GM12874 (cell line): Measurements from ENCODE around the gene KCTD16.

Source experiments
- CTCF ChIP-seq: IDR thresholded peaks from 2 replicates; pipeline ENCODE4 v1.5.1; 2011; ENCODE audit warnings: low read depth, mild to moderate bottlenecking, control low read depth, low read length, moderate library complexity; ENCODE audit not compliant: insufficient read depth

KCTD16 gene

GRCh38 chr5:144361406-144361805 lies 190.7 kb downstream of the KCTD16 start:
- TF ChIP-seq CTCF, result no peak

- TF ChIP-seq CTCF, result no peak
Observed at GRCh38 chr5:144365885-144366284, 195.2 kb downstream of the KCTD16 start.

GRCh38 chr5:144367991-144368390 lies 197.3 kb downstream of the KCTD16 start:
- TF ChIP-seq CTCF, result no peak

GRCh38 chr5:144368556-144368955 lies 197.9 kb downstream of the KCTD16 start:
- TF ChIP-seq CTCF, result no peak

GRCh38 chr5:144369006-144369405 lies 198.3 kb downstream of the KCTD16 start:
- TF ChIP-seq CTCF, result no peak

GRCh38 chr5:144370273-144370672 lies 199.6 kb downstream of the KCTD16 start:
- no peak for TF ChIP-seq CTCF

GRCh38 chr5:144374637-144375036 lies 204.0 kb downstream of the KCTD16 start:
- TF ChIP-seq CTCF, result no peak

- TF ChIP-seq CTCF, result no peak
Observed at GRCh38 chr5:144377207-144377606, 206.5 kb downstream of the KCTD16 start.
